ENCODE data around the gene ABCC1.

DNA sequence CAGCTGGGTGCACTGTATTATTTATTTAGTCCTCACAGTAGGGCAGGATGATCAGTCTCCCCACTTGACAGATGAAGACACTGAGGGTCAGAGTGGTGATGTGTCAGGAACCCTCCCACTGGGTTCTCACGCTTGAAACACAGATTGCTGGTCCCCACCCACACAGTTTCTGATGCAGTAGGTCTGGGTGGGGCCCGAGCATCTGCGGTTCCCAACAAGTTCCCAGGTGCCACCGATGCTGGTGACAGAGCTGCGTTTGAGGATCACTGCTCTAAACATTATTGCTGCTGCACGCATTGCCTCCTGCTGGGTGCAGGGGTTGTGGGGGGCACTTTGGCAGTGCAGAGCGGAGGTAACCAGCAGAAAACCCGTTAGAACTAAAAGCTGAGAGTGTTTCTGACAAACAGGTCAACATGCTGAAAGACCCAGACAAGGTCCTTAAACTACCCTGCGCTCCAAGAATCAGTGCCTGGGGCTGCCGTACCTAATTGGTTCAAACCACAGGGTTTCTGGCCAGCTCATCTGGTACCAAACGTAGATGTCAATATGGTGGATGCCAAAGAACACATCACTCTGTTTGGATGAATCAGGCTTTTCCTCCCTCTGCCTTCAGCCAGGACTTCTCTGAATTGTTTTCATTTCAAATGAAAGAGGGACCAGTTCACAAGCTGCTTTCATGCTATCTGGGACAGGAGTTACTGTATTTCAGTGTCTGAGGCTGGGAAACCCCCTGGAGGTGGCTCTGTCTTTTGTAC is 76.0 kb downstream of the ABCC1 start:
- TF ChIP-seq, protein P1, sequence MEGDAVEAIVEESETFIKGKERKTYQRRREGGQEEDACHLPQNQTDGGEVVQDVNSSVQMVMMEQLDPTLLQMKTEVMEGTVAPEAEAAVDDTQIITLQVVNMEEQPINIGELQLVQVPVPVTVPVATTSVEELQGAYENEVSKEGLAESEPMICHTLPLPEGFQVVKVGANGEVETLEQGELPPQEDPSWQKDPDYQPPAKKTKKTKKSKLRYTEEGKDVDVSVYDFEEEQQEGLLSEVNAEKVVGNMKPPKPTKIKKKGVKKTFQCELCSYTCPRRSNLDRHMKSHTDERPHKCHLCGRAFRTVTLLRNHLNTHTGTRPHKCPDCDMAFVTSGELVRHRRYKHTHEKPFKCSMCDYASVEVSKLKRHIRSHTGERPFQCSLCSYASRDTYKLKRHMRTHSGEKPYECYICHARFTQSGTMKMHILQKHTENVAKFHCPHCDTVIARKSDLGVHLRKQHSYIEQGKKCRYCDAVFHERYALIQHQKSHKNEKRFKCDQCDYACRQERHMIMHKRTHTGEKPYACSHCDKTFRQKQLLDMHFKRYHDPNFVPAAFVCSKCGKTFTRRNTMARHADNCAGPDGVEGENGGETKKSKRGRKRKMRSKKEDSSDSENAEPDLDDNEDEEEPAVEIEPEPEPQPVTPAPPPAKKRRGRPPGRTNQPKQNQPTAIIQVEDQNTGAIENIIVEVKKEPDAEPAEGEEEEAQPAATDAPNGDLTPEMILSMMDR (conservative IDR thresholded peaks at IDR 0.05; ENCODE audit: low read depth, low read length) = peak; percentile 11; the same call in 1 of the 2 replicates
- TF ChIP-seq RAD21 (IDR thresholded peaks at IDR 0.05; ENCODE audit: low read length) (peak; percentile 36; the same call in 1 of the 2 replicates), POLR2A (IDR thresholded peaks at IDR 0.05; ENCODE audit: low read depth, low read length) (peak; percentile 71), SMC3 (IDR thresholded peaks at IDR 0.05; ENCODE audit: low read depth, low read length) (no peak), CEBPB (IDR thresholded peaks at IDR 0.05; ENCODE audit: low read depth, low read length) (peak; percentile 19; the same call in 1 of the 2 replicates), BHLHE40 (IDR thresholded peaks at IDR 0.05; ENCODE audit: low read depth, low read length) (no peak), MXI1 (IDR thresholded peaks at IDR 0.05; ENCODE audit: borderline replicate concordance, low read depth, low read length) (no peak), MAZ (IDR thresholded peaks at IDR 0.05; ENCODE audit: borderline replicate concordance, low read depth, low read length) (0 out of 2 replicates have a peak, but pooled peaks have one; percentile 6), FOS (IDR thresholded peaks at IDR 0.05; ENCODE audit: low read depth, low read length) (no peak; the same call in 1 of the 2 replicates), RFX5 (IDR thresholded peaks at IDR 0.05; ENCODE audit: low read depth, low read length) (no peak), NFE2L2 (IDR thresholded peaks at IDR 0.05; ENCODE audit: low read depth, low read length) (peak; percentile 58), RCOR1 (IDR thresholded peaks at IDR 0.05; ENCODE audit: insufficient replicate concordance, low read length) (no peak), MAFK (IDR thresholded peaks at IDR 0.05; ENCODE audit: low read depth, low read length) (peak; percentile 22; the same call in 1 of the 2 replicates)
- TF ChIP-seq, protein P2, sequence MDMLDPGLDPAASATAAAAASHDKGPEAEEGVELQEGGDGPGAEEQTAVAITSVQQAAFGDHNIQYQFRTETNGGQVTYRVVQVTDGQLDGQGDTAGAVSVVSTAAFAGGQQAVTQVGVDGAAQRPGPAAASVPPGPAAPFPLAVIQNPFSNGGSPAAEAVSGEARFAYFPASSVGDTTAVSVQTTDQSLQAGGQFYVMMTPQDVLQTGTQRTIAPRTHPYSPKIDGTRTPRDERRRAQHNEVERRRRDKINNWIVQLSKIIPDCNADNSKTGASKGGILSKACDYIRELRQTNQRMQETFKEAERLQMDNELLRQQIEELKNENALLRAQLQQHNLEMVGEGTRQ (IDR thresholded peaks at IDR 0.05; ENCODE audit: low read depth, low read length) = no peak

Measured in IMR-90 (cell line).